PC-9 (cell line): ENCODE data around the gene SYNE1.

Source experiments
- EZH2 ChIP-seq: fragments of 200-600 bp; sonication (generic); IDR thresholded peaks from 2 replicates; pipeline ENCODE4 v1.8.0; 2017; ENCODE audit warnings: antibody characterized with exemption, low read depth
- TF ChIP-seq, protein P1 (sequence below): fragments of 200-600 bp; sonication (generic); conservative IDR thresholded peaks from 2 replicates; pipeline ENCODE4 v1.6.1; 2017; ENCODE audit warnings: mixed run types, antibody characterized with exemption, mild to moderate bottlenecking, moderate library complexity

- TF ChIP-seq, protein P1, sequence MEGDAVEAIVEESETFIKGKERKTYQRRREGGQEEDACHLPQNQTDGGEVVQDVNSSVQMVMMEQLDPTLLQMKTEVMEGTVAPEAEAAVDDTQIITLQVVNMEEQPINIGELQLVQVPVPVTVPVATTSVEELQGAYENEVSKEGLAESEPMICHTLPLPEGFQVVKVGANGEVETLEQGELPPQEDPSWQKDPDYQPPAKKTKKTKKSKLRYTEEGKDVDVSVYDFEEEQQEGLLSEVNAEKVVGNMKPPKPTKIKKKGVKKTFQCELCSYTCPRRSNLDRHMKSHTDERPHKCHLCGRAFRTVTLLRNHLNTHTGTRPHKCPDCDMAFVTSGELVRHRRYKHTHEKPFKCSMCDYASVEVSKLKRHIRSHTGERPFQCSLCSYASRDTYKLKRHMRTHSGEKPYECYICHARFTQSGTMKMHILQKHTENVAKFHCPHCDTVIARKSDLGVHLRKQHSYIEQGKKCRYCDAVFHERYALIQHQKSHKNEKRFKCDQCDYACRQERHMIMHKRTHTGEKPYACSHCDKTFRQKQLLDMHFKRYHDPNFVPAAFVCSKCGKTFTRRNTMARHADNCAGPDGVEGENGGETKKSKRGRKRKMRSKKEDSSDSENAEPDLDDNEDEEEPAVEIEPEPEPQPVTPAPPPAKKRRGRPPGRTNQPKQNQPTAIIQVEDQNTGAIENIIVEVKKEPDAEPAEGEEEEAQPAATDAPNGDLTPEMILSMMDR: no peak
- no peak for TF ChIP-seq EZH2
Measured at GRCh38 chr6:152401978-152402377, 235.2 kb downstream of the SYNE1 start.
